GM08714 (cell line): ENCODE data around the gene DPH6.
"Not testable (repeated sequence)": the region's sequence is repeated elsewhere in the genome, so short reads cannot be mapped to it uniquely, and the experiment has no call there.

ENCODE experiments used
- H3K4me3 ChIP-seq: fragments of 200-500 bp; sonication (Bioruptor generic); 2 replicates; pipeline ENCODE4 v1.5.1; 2014; ENCODE audit warnings: mild to moderate bottlenecking, low read length, inconsistent platforms
- ZNF274 ChIP-seq: IDR thresholded peaks from 2 replicates; pipeline ENCODE4 v1.6.1; 2012; ENCODE audit warnings: mild to moderate bottlenecking, low read depth, low read length

Gene DPH6

GRCh38 chr15:35445891-35446290 lies 100.1 kb downstream of the DPH6 start:
- no peak overlapping the region for H3K4me3 ChIP-seq
- TF ChIP-seq ZNF274 = no peak

GRCh38 chr15:35444557-35445204 lies 101.3 kb downstream of the DPH6 start:
- no peak for TF ChIP-seq ZNF274
- H3K4me3 ChIP-seq = no peak overlapping the region

GRCh38 chr15:35443376-35443775 lies 102.6 kb downstream of the DPH6 start:
- no peak overlapping the region for H3K4me3 ChIP-seq
- TF ChIP-seq ZNF274 = no peak

GRCh38 chr15:35442742-35443141 lies 103.2 kb downstream of the DPH6 start:
- TF ChIP-seq ZNF274 = no peak
- H3K4me3 ChIP-seq = no peak overlapping the region

- H3K4me3 ChIP-seq = not testable (repeated sequence)
These were observed 104.7 kb downstream of the DPH6 start for GRCh38 chr15:35441279-35441678.

GRCh38 chr15:35440265-35440664 lies 105.7 kb downstream of the DPH6 start:
- H3K4me3 ChIP-seq = no peak overlapping the region
- no peak for TF ChIP-seq ZNF274

GRCh38 chr15:35439291-35439690 lies 106.7 kb downstream of the DPH6 start:
- TF ChIP-seq ZNF274 = no peak
- H3K4me3 ChIP-seq = no peak overlapping the region

- H3K4me3 ChIP-seq = no peak overlapping the region
- no peak for TF ChIP-seq ZNF274
These were observed 108.8 kb downstream of the DPH6 start for GRCh38 chr15:35437157-35437556.

GRCh38 chr15:35436422-35436821 lies 109.5 kb downstream of the DPH6 start:
- H3K4me3 ChIP-seq = no peak overlapping the region
- TF ChIP-seq ZNF274 = no peak

- no peak overlapping the region for H3K4me3 ChIP-seq
- TF ChIP-seq ZNF274 = no peak
These were observed 114.7 kb downstream of the DPH6 start for GRCh38 chr15:35431281-35431680.

- no peak overlapping the region for H3K4me3 ChIP-seq
- TF ChIP-seq ZNF274 = no peak
These were observed 115.7 kb downstream of the DPH6 start for GRCh38 chr15:35430301-35430700.

- H3K4me3 ChIP-seq = no peak overlapping the region
- no peak for TF ChIP-seq ZNF274
These were observed 118.5 kb downstream of the DPH6 start for GRCh38 chr15:35427496-35427895.

GRCh38 chr15:35427091-35427490 lies 118.9 kb downstream of the DPH6 start:
- no peak overlapping the region for H3K4me3 ChIP-seq
- TF ChIP-seq ZNF274 = no peak

- no peak overlapping the region for H3K4me3 ChIP-seq
- no peak for TF ChIP-seq ZNF274
These were observed 135.2 kb downstream of the DPH6 start for GRCh38 chr15:35410775-35411174.

- no peak overlapping the region for H3K4me3 ChIP-seq
- TF ChIP-seq ZNF274 = no peak
These were observed 146.1 kb downstream of the DPH6 start for GRCh38 chr15:35399901-35400300.

GRCh38 chr15:35397027-35397426 lies 148.9 kb downstream of the DPH6 start:
- H3K4me3 ChIP-seq = no peak overlapping the region
- TF ChIP-seq ZNF274 = no peak
